Body of pancreas (tissue), 4 donors: ENCODE data around the gene PDE11A. TPM values are rescaled to one million over a fixed set of nuclear protein-coding genes. Genes with fewer than 3 reads are reported as not detected.

Source experiments
- ATAC-seq: fragments of 150-250 bp; one replicate; pipeline ENCODE4 v1.9.1; 2016
- DNase-seq, 4 donors: peaks; one replicate each; pipeline ENCODE4 v3.0.0-alpha.2; 2019
- H3K27ac ChIP-seq, 4 donors: fragments of 200-600 bp; sonication (generic); 1 replicate in 3 of 4; 2 replicates in 1 of 4; pipeline versions ENCODE4 v1.5.1 to v1.6.1; 2016 to 2019; ENCODE audit warnings: mild to moderate bottlenecking in 1 of 4, mixed read lengths in 1 of 4, moderate library complexity in 1 of 4
- H3K27me3 ChIP-seq, 2 donors: fragments of 200-600 bp; sonication (generic); one replicate each; pipeline ENCODE4 v1.6.0; 2016; ENCODE audit warnings: mild to moderate bottlenecking in 1 of 2
- H3K36me3 ChIP-seq, 2 donors: fragments of 200-600 bp; sonication (generic); replicated peaks in 1 of 2; 2 replicates each; pipeline ENCODE4 v1.5.1; 2016; ENCODE audit warnings: low read depth in 2 of 2; ENCODE audit not compliant: insufficient read depth in 1 of 2
- H3K4me1 ChIP-seq: fragments of 200-600 bp; sonication (generic); one replicate; pipeline ENCODE4 v1.6.0; 2016
- H3K4me3 ChIP-seq, 2 donors: fragments of 200-600 bp; sonication (generic); 1 replicate in 1 of 2; 2 replicates in 1 of 2; pipeline ENCODE4 v1.5.1; 2016 to 2019
- H3K9me3 ChIP-seq, 3 donors: fragments of 200-600 bp; sonication (generic); 1 replicate in 2 of 3; 2 replicates in 1 of 3; pipeline ENCODE4 v1.5.1; 2016
- POLR2A ChIP-seq, 3 donors: fragments of 450-650 bp; IDR thresholded peaks; one replicate each; pipeline ENCODE4 v1.6.1; 2016; ENCODE audit warnings: antibody characterized with exemption in 3 of 3, mild to moderate bottlenecking in 2 of 3
- WGBS, 2 donors: methylation state at CpG; one replicate each; pipeline ENCODE4 v1.1.5; 2017; 5-methylcytosine and 5-hydroxymethylcytosine counted together
- intact Hi-C: fragments of 100-400 bp; cut with DNase I; formaldehyde crosslinking; loops from one replicate; pipeline ENCODE4 v1.15.1; 2023
- total RNA-seq, 2 donors: library from RNA; depleted of rRNA; stranded (reverse); fragments of >200 nt; gene quantifications; one replicate each; pipeline ENCODE4 v1.1.0, GENCODE V29; 2016
- TF ChIP-seq, protein P1 (sequence below), 7 experiments: fragments of 450-650 bp in 4 of 7; fragments of 200-600 bp in 3 of 7; sonication (generic) in 3 of 7; IDR thresholded peaks; one replicate each; pipeline ENCODE4 v1.5.1; 2016 to 2019; ENCODE audit warnings: antibody characterized with exemption in 7 of 7

Gene PDE11A
- total RNA-seq, 2 donors from 2014 or later = 2.6 to 4.0 TPM

DNA sequence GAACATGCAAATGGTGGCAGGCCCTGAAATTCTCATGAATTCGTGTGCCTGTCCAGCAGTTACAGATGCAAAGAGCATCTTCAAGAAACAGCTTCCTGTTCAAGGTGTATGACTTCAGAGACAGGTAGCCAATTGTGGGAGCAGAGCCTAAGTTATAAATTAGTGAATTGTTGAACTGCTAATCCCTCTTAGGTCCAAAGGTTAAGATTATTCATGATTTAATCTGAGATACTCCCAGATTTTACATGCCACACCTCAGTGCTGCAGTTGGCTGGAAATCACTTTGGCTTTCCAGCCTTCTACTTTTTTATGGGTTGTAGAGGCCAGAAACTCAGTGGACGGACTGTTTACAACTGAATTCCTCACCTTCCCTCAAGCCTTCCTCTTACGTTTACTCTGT is 432.2 kb downstream of the PDE11A start:
- ATAC-seq (no peak), DNase-seq (no peak)
- intact Hi-C loops = no loop called here
- H3K4me1 ChIP-seq = no peaks in the 10 kb centered on the region
- WGBS, 2 donors = 75 to 82% methylated on average over 3 of the region's 3 CpGs
- H3K27ac ChIP-seq = no peak overlapping the region
- no peak overlapping the region for H3K4me3 ChIP-seq
- no peaks in the 10 kb centered on the region for H3K9me3 ChIP-seq
- TF ChIP-seq POLR2A (IDR thresholded peaks at IDR 0.05) = no peak
- TF ChIP-seq, protein P1, sequence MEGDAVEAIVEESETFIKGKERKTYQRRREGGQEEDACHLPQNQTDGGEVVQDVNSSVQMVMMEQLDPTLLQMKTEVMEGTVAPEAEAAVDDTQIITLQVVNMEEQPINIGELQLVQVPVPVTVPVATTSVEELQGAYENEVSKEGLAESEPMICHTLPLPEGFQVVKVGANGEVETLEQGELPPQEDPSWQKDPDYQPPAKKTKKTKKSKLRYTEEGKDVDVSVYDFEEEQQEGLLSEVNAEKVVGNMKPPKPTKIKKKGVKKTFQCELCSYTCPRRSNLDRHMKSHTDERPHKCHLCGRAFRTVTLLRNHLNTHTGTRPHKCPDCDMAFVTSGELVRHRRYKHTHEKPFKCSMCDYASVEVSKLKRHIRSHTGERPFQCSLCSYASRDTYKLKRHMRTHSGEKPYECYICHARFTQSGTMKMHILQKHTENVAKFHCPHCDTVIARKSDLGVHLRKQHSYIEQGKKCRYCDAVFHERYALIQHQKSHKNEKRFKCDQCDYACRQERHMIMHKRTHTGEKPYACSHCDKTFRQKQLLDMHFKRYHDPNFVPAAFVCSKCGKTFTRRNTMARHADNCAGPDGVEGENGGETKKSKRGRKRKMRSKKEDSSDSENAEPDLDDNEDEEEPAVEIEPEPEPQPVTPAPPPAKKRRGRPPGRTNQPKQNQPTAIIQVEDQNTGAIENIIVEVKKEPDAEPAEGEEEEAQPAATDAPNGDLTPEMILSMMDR (IDR thresholded peaks at IDR 0.05) = no peak
- H3K27me3 ChIP-seq = no peaks in the 10 kb centered on the region
- no peaks in the 10 kb centered on the region for H3K36me3 ChIP-seq

DNA sequence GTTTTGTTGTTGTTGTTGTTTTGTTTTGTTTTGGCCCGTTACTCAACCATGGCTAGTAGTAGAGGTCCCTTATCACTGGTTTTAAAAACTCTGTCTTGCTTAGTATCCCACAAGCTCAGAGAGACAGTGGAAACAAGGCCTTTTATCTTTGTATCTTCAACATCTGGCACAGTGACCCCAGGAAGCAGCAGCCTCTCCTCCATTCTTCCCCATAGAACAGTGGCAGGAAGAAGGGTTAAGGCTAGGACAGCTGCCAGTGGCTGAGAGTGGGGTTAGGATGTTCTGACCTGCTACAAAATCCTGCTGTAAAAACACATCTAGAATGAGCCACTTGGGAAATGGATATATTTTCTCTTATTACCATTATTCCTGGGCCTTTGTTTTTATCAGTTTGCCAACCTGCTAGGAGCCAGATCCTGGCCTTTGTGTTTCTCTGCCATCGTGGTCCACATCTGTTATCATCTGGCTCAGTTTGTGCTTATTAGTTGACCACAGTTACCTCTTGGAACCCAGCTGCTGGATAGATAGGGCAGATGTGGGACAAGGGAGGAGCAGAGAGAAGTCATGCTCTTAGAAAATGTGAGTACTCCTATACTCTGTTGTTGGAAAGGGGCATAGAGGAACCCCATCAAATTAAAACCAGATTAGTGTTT is 433.2 kb downstream of the PDE11A start:
- 86 to 90% methylated on average over 2 of the region's 2 CpGs for WGBS, 2 donors
- no peaks in the 10 kb centered on the region for H3K9me3 ChIP-seq
- no peak for ATAC-seq
- H3K27me3 ChIP-seq = no peaks in the 10 kb centered on the region
- intact Hi-C loops = no loop called here
- DNase-seq = no peak
- H3K4me1 ChIP-seq = no peaks in the 10 kb centered on the region
- TF ChIP-seq, protein P1 (IDR thresholded peaks at IDR 0.05) = no peak
- no peak for TF ChIP-seq POLR2A (IDR thresholded peaks at IDR 0.05)
- no peaks in the 10 kb centered on the region for H3K36me3 ChIP-seq
- H3K27ac ChIP-seq = no peak overlapping the region
- no peak overlapping the region for H3K4me3 ChIP-seq

DNA sequence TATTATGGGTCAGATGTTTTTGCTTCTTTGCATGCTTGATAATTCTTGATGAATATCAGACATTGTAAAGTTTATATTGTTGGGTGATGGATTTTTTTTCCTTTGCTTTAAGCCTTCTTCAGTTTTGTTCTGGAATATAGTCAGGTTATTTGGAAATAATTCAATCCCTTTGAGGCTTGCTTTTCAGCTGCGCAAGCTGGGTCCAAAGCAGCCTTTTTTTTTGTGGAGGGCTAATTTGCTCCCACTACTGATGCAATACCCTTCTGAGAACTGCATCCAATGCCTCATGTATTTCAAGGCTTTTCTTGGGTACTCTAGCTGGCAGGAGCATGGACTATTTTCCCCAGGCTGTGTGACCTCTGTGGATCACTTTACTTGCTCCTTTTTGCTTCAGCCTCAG is 434.1 kb downstream of the PDE11A start:
- H3K27ac ChIP-seq = no peak overlapping the region
- WGBS, 2 donors = 100% methylated on average over 1 of the region's 1 CpG
- ATAC-seq = no peak
- TF ChIP-seq, protein P1 (IDR thresholded peaks at IDR 0.05) = no peak
- TF ChIP-seq POLR2A (IDR thresholded peaks at IDR 0.05) = no peak
- intact Hi-C loops = no loop called here
- H3K4me3 ChIP-seq = no peak overlapping the region
- H3K4me1 ChIP-seq = no peaks in the 10 kb centered on the region
- no peaks in the 10 kb centered on the region for H3K9me3 ChIP-seq
- H3K36me3 ChIP-seq = no peaks in the 10 kb centered on the region
- no peak for DNase-seq
- no peaks in the 10 kb centered on the region for H3K27me3 ChIP-seq

DNA sequence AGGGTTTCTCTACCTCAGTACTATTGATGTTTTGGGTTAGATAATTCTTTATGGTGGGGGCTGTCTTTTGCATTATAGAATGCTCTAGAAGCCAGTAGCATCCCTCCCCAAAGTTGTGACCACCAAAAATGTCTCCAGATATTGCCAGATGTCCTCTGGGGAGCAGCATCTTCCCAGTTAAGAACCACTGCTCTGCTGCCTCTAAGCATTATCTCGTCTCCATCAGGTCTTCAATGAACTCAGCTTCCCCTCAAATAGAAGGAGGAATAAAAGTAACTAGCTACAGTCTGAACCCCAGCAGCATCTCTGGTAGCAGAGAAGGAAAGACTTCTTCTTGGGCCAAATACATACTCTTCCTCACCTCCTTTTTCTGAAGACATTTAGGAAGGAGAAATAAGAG is 435.9 kb downstream of the PDE11A start:
- H3K27ac ChIP-seq = no peak overlapping the region
- no peak overlapping the region for H3K4me3 ChIP-seq
- H3K4me1 ChIP-seq = no peaks in the 10 kb centered on the region
- H3K36me3 ChIP-seq = no peaks in the 10 kb centered on the region
- ATAC-seq (no peak), DNase-seq (no peak)
- TF ChIP-seq POLR2A (IDR thresholded peaks at IDR 0.05) = no peak
- TF ChIP-seq, protein P1 (IDR thresholded peaks at IDR 0.05) = no peak
- intact Hi-C loops = no loop called here
- H3K9me3 ChIP-seq = no peaks in the 10 kb centered on the region
- WGBS, 2 donors = 70 to 82% methylated on average over 1 of the region's 1 CpG
- no peaks in the 10 kb centered on the region for H3K27me3 ChIP-seq

DNA sequence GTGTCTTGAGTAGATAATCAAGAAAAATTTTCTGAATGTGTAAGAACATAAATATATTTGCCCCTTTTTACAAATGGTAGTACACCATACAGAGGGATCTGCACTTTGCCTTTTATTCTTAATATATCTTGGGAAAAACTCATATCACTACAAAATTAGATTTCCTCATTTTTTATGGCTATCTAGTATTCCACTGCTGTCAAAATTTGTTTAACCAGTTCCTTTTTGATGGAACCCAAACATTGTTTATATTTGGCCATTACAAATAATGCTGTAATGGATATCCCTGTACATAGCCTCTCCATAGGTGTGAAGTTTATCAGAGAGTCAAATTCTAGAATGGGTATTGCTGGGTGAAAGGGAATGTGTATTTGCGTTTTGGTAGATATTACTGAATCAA is 436.9 kb downstream of the PDE11A start:
- 47 to 50% methylated on average over 1 of the region's 1 CpG for WGBS, 2 donors
- no peak overlapping the region for H3K27ac ChIP-seq
- no peak for ATAC-seq
- no peaks in the 10 kb centered on the region for H3K4me1 ChIP-seq
- intact Hi-C loops = no loop called here
- H3K27me3 ChIP-seq = no peaks in the 10 kb centered on the region
- TF ChIP-seq POLR2A (IDR thresholded peaks at IDR 0.05) = no peak
- TF ChIP-seq, protein P1 (IDR thresholded peaks at IDR 0.05) = no peak
- no peaks in the 10 kb centered on the region for H3K9me3 ChIP-seq
- H3K36me3 ChIP-seq = no peaks in the 10 kb centered on the region
- no peak overlapping the region for H3K4me3 ChIP-seq
- DNase-seq = no peak
